GM19395 (cell line): ENCODE results near the gene NRCAM.

Source experiments
- ATAC-seq: cut with Tn5 transposase; IDR thresholded peaks from one replicate; pipeline ENCODE4 v1.9.1; 2021; ENCODE audit warnings: mild to moderate bottlenecking, moderate library complexity; ENCODE audit not compliant: unreplicated experiment

Gene NRCAM

DNA sequence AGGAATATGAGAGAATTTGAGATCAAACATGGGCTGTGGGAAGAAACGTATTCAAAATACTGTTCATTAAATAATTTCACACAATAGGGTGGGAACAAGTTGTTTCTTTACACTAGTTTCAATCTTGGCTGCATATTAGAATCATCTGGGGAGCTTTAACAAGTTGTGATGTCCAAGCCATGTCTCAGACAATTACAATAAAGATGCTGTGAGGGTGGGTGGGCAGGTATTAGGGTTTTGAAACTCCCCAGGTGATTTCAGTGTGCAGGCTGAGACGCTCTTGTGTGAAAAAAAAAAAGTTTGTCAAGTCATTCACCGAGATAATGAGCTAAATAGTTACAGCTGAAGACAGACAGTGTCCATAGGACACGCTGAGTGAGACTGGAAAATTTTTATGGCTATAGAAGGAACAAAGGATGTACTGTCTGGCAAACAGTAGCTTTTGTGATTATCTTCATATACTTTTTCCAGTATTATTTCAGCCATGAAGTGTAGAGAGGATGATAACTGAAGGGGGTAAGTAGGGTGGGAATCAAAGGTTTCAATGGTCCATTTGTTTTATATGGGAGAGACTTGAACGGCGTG lies 313.5 kb downstream of the NRCAM start:
- ATAC-seq, result no peak

DNA sequence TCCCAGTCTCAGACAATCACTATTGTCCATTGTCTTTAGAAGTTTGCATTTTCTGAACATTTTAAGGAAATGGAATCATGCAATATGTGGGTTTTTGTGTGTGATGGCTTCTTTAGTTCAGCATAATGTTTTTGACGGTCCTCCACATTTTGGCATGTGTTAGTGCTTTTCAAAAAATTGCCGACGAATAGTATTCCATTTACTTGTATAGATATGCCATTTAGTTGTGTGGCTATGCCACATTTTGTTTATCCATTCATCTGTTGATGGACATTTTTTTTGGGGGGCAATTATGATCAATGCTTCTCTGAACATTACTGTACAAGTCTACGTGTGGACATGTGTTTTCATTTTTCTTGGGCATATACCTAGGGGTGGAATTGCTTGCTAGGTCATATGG lies 314.1 kb downstream of the NRCAM start:
- no peak for ATAC-seq

DNA sequence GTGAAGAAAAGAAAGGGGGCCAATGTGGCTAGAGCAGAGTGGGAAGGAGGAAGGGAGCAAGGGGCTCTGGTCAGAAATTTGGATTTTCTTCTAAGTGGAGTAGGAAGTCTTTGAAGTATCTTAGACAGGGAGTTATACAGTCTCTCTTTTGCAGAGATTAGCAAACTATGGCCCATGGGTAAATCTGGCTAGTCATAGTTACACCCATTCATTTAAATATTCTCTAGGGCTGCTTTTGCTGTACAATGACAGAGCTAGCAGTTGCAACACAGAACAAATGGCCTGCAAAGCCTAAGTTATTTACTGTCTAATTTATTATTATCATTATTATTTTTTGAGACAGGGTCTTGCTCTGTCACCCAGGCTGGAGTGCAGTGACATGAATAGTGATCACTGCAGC lies 315.6 kb downstream of the NRCAM start:
- no peak for ATAC-seq

DNA sequence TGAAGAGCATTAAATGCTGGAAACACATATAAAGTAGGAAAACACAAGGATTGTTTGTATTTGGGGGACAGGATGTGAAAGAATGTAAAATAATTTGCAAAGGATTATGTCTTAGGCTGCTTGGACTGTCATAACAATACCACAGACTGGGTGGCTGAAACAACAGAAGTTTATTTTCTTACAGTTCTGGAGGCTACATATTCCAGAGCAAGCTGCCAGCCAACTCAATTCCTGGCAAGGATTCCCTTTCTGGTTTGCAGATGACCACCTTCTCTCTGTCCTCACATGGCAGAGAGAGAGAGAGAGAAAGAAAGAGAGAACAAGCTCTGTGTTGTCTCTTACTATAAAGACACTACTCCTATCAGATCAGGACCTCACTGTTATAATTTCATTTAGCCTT lies 317.3 kb downstream of the NRCAM start:
- ATAC-seq, result no peak

DNA sequence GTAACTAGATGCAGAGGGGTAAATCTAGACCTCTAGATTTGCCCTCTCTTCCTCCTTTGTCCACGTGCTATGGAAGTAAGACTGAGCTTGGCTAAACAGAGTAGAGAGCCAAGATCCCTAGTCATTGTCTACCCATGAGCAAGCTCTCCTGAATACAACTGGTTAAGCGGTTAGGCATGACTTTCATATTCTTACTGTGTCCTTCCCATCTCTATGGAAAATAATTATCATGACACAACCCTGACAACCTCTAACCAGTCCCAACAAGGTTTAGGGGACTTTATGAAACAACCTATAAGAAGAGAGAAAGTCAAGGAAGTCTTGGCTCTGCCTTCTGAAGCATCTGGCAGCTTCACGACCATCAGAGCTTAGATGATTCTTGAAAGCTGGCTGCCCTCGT lies 318.2 kb downstream of the NRCAM start:
- ATAC-seq, result no peak

DNA sequence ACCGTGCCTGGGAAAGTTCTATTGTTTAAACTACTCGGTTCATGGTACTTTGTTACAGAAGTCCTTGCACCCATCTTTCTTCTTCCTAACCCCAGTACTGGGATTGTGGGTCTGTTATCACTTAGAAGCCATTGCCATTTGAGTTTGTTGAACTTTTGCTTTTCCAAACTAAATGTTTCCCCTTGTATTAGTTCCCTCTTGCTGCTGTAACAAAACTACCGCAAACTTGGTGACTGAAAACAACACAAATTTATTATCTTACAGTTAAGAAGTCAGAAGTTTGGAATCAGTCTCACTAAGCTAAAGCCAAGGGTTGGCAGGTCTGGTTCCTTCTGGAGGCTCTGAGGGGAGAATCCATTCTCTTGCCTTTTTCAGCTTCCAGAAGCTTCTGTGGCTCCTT lies 319.2 kb downstream of the NRCAM start:
- no peak for ATAC-seq

DNA sequence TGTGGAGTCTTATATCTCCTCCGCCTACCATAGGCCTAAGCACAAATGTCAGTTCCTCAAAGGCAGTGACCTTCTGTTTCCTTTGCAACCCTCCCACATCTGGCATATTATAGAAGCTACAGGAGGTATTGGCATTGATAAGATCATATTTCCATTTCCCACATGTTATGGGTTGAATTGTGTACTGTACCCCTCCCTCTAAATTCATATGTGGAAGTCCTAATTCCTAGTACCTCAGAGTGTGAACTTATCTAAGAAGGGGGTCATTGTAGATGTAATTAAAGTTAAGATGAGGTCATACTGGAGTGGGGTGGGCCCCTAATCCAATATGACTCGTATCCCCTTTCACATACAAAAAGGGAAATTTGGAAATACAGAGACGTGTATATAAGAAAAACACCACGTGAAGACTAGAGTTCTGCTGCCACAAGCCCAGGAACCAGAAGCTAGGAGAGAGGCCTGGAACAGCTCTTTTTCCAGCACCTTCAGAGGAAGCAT lies 320.0 kb downstream of the NRCAM start:
- ATAC-seq, result peak; percentile 20

DNA sequence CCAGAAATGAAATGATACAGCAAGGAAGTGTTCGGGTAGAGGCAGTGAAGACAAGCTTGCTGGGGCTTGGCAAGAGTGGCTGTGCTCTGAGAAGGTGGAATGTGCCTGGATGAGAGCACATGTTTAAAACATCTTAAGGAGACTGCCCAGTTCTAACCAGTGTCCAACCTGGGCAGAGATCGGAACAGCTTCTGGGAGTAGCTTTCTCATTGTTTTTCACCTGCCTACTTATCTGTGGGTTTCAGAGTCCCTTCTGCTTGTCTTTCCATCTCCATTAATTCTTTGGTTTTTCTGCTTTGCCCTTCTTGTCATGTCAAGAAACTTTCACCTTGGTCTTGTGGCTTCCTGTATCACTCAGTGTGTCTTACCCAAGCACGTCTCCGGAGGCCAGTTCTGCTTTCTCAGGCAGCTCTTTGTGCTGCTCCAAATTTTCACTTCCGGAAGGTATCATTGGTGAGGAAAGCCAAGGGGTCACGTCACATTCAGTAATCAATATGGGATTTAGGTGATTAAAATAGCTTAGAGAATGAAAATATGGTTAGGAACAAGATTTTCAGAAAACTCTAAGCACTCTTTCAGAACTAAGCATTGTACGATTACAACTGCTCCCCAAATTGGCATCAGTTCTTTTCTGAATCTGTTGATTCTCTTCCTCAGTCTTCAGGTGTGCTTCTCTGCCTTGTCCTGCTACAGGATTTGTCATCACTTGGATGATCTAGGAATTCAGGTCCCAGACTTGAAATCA lies 320.6 kb downstream of the NRCAM start:
- ATAC-seq, result peak; percentile 99

DNA sequence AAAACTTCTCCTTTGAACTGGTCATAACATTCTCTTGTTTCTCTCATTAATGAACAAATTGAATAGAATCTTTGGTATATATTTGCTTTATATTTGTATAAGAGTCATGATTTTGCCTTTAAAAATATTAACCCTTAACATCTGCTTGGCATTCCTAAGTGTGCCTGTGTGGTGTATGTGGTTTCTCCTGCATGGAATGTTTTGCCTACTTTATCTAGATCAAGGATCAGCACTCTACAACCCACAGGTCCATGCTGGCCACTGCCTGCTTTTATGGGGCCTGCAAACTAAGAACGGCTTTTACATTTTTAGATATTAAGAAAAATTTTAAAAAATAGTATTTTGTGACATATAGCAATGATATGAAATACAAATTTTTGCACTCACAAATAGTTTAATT lies 321.8 kb downstream of the NRCAM start:
- no peak for ATAC-seq

DNA sequence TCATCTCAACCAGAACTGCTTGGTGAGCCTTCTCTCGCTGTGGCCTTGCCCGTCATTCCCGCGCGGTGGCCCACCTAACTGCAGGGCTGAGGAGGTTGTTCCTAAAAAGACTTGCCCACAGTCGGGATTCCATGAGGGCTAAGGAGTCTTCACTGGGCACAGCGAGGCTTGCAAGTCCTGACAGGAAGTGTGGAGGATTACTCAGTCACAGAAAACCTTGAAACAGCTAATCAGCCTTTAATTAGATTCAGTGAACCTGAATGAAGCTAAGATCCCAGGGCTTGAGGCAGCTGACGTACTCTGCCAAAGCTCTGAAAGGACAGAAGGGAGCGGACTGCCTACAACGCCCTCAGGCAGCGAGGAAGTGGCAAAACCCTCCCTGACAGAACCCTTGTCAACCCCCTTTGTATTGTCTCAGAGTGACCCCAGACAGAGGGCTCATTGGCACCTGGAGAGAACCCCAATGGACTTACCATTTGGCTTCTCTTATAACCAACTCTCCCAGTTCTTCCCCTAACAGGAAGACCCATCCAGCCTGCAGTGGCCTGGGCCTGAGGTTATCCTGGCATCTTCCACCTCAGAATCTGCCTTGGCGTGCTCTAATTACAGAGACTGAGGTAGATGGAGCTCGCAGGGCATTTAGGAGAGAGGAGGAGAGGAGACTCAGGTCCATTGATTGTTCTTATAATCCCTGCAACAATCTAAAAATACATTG lies 323.5 kb downstream of the NRCAM start:
- no peak for ATAC-seq

DNA sequence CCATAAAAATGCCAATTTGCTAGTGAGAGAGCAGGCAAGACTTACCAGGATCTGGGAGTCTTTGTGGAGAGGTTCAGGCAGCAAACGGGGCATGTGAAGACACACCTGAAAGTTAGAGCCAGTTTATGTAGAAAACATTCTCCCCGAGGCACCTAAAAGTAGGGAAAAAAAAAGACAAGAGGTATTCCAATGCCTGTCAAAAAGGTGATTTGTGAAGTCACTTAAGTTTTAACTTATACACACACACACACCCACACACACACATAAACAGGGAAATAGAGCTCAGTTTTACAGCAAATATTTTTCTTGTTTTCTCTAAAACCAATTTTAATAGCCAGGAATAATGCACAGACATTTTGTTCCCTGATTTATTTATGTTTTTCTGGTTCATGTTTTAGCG lies 326.0 kb downstream of the NRCAM start, which contains the start of gene LAMB4:
LAMB4 (minus strand) TSS at position 101 of the 400 bp plus-strand sequence. CDS start 7,197 bp downstream, outside the sequence.
- no peak for ATAC-seq

DNA sequence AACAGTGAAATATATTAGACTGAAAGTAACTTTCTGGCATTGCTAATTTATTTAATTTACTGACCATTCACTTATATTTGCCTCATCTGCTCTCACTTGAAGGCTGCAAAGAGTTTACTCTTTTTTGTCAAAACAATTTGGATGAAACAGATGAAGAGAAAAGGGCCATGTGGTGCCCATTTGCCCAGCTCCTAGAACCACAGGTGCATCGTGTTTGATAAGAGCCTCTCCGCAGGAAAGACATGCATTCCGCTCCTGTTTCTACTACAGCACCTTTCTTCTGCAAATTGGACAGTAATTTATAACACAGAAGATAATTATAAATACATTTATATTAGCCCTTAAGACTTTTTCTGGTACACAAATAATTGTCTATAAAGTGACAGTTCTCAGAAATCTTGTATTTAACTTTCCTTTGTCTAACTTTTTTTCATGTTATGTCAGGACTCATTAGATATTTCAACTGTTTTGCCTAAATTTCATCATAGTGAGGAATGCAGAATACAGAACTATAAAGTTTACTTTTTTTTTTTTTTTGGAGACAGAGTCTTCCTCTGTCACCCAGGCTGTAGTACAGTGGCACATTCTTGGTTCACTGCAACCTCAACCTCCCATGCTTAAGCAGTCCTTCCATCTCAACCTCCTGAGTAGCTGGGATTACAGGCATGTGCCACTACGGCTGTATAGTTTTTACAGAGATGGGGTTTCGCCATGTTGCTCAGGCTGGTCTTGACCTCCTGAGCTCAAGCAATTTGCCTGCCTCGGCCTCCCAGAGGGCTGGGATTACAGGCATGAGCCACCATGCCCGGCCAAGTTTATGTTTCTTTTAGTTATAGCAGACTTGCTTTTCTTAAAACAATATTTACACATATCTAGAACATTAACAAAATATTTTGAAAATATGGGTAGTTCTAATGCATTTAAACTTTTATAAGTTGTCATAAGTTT lies 326.9 kb downstream of the NRCAM start:
- ATAC-seq, result no peak

DNA sequence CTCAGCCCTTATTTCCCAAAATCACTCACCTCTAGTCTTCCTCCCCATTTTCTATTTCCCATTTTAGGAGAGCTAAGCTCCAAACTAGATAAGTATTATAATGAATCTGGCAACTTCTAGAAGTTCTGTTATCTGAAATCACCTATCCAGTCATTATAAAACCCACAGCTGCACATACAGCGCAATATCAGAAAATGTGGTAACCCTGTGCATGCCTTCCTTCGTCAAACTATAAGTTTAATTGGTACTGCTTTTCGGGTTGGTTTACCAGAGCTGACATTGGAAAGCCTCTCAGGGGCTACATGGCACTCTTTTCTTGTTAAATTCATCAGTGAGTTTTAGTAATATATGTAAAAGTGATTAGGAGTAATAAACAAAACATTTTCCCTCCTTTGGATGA lies 327.7 kb downstream of the NRCAM start:
- ATAC-seq, result no peak

DNA sequence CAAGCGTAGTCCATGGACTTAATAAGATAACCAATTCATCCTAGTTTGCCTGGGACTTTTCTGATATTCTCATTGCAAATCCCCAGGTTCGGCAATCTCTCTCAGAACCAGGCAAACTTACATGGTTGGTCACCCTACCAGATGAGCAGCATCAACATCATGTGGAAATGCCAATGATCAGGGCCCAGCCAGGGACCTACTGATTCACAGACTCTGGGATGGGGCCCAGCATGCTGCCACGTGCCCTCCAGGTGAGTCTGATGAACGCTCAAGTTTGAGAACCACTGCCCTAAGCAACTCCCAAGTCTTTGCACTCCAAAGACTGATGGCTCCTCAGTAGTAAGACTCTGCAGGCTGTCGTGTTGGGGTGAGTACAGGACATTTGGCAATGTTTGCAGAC lies 328.8 kb downstream of the NRCAM start:
- ATAC-seq, result no peak

DNA sequence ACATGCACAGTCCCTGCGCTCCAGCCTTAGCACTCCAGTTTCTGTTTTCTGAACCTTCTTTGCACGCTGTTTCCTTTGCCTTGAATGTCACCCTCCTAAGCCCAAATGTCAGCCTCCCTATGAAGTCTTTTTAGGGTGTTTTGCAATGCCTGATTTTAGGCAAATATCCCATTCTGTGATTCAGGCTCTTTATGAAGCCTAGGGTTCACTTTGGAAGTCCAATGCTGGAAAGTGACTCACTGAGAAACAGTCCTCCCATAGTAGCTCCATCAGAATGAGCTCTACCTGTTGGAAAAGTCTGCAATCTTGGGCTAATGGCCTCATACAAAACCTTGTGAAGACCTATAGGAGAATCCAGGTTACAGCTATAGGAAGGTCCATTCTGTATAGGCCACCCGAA lies 331.4 kb downstream of the NRCAM start:
- ATAC-seq, result no peak

DNA sequence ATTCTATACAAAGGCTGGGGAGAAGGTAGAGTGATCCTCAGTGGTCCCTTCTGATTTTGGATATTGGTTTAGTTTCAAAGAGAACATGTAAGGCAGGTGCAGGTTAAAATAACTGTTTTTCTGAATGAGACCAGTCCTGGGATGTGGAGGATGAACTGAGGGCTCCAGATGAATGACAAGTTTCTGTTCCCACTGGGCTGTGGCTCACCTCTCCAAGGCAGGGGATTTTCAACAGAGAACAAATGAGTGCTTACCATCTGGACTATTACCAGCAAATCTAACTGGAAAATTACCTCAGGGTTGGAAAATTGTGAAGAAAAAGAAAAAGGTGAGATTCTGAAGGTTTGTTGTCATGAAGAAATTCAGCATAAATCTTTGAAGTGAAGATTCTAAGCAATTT lies 334.1 kb downstream of the NRCAM start:
- no peak for ATAC-seq

DNA sequence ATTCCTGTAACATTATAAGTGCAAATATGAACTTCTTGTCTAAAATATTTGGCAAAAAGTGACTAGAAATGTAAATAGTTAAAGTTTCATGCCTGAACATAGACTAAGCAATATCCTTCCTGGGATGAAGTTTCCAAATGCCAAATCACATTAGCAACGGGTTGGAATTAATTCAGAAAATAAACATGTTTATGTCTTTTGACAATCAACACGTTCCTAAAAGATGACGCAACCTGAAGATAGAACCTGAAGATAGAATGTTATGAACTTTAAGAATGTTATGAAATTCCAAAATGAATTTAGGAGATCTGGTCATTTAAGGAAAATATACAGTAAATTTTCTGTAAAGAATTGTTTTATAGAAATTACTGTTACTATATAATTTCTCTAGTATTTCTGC lies 335.3 kb downstream of the NRCAM start:
- no peak for ATAC-seq

DNA sequence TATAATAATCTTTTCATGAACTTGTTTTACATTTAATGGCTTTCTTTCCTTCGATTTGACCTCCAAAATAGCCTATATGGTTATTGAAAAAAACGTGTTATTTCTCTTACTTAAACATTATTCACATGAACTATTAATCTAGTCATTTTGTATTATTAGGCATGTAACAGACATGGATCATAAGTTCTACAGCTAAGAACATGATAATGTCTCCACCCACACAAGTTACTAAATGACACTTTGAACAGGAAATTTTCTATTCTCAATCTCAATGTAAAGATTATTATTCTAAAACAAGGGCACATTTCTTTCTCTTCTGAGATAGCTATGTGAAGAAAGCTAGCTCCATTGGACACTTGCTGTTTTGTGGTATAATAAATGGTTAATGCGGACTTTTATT lies 336.0 kb downstream of the NRCAM start:
- ATAC-seq, result no peak

DNA sequence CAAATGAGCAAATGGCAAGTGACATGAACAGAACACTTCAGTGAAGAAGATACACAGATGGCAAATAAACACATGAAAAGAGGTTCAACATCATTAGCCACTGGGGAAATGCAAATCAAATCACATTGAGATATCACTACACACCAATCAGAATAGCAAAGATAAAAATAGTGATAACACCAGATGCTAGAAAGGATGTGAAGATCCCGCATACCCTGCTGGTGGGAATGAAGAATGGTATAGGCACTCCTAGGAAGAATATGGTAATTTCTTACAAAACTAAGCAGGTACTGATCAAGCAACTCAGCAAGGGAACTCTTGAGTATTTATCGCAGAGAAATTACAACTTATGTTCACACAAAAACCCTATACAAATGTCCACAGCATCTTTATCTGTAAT lies 337.3 kb downstream of the NRCAM start:
- ATAC-seq, result no peak

DNA sequence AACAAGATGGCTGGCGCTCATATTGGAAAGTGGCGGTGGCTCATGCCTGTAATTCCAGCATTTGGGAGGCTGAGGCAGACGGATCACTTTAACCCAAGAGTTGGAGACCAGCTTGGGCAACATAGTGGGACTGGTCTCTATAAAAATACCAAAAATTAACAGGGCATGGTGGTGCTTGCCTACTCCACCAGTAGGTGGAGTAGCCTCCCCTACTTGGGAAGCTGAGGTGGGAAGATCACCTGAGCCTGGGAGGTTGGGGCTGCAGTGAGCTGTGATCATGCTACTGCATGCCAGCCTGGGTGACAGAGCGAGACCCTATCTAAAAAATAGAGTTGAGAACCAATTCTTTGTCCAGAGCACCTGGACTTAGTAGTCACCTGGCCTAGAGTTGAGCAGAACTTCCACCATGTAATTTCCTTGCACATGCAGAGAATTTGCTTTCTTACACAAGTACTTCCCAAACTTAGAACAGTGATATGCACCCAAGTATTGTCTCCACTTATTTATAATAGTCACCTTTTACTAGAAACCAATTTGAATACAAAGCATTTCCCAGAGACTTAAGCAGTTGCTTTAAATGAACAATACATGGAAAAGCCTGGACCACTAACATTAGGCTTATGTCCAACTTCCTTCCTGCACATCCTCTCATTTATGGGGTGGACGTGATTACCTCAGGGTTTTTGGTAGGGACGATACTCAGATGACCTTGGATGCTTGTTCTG lies 342.0 kb downstream of the NRCAM start:
- peak; percentile 88 for ATAC-seq
